Esophagus muscularis mucosa (tissue), 4 donors: ENCODE measurements around the gene PPP1R27.

Experiments used
- CTCF ChIP-seq, 3 experiments: fragments of 200-600 bp in 2 of 3; fragments of 450-650 bp in 1 of 3; sonication (generic) in 2 of 3; IDR thresholded peaks; one replicate each; pipeline ENCODE4 v1.5.1; 2017 to 2019; ENCODE audit warnings: antibody characterized with exemption in 3 of 3, mild to moderate bottlenecking in 2 of 3, moderate library complexity in 1 of 3
- EP300 ChIP-seq: sonication (generic); formaldehyde crosslinking; IDR thresholded peaks from one replicate; pipeline ENCODE4 v1.6.1; 2017; ENCODE audit warnings: antibody characterized with exemption
- POLR2A ChIP-seq: fragments of 450-650 bp; IDR thresholded peaks from one replicate; pipeline ENCODE4 v1.6.1; 2017; ENCODE audit warnings: antibody characterized with exemption, moderate library complexity, mild to moderate bottlenecking, low read depth
- POLR2AphosphoS5 ChIP-seq, 2 donors: sonication (generic); formaldehyde crosslinking; IDR thresholded peaks; one replicate each; pipeline ENCODE4 v1.6.1; 2017; ENCODE audit warnings: antibody characterized with exemption in 2 of 2

- TF ChIP-seq POLR2AphosphoS5 (IDR thresholded peaks at IDR 0.05) = peak in 1 of 2 donors; percentile 5
- no peak for TF ChIP-seq CTCF (IDR thresholded peaks at IDR 0.05)
- TF ChIP-seq POLR2A = no peak
- TF ChIP-seq EP300 = no peak
These were observed 31.8 kb upstream of the PPP1R27 start for GRCh38 chr17:81866440-81867169.
